Right lobe of liver (tissue), 6 donors: Measurements from ENCODE around the gene KLF16. TPM values are rescaled to one million over a fixed set of nuclear protein-coding genes. Genes with fewer than 3 reads are reported as not detected.
"Not testable (repeated sequence)": the region's sequence is repeated elsewhere in the genome, so short reads cannot be mapped to it uniquely, and the experiment has no call there.

Experiments used
- ATAC-seq, 4 donors: fragments of 200-7000 bp; cut with Tn5 transposase; one replicate each; pipeline ENCODE4 v1.9.1; 2020; ENCODE audit warnings: mild to moderate bottlenecking in 4 of 4, moderate library complexity in 4 of 4
- DNase-seq, 3 donors: peaks; one replicate each; pipeline ENCODE4 v3.0.0-alpha.2; 2020
- H3K27ac ChIP-seq, 3 donors: fragments of 200-600 bp; one replicate each; pipeline ENCODE4 v1.8.0; 2022
- H3K27me3 ChIP-seq, 2 donors: fragments of 200-600 bp; one replicate each; pipeline ENCODE4 v1.8.0; 2022
- H3K36me3 ChIP-seq, 4 donors: fragments of 200-600 bp; sonication (generic) in 1 of 4; one replicate each; pipeline versions ENCODE4 v1.5.1 to v1.8.0; 2017 to 2022; ENCODE audit warnings: control low read depth in 1 of 4
- H3K4me1 ChIP-seq, 4 donors: fragments of 200-600 bp; sonication (generic) in 1 of 4; one replicate each; pipeline versions ENCODE4 v1.5.1 to v1.8.0; 2017 to 2022; ENCODE audit warnings: control low read depth in 1 of 4
- H3K4me3 ChIP-seq, 3 donors: fragments of 200-600 bp; one replicate each; pipeline ENCODE4 v1.8.0; 2022
- H3K9me3 ChIP-seq, 4 donors: fragments of 200-600 bp; sonication (generic) in 1 of 4; one replicate each; pipeline versions ENCODE4 v1.5.1 to v1.8.0; 2017 to 2022; ENCODE audit warnings: control low read depth in 1 of 4
- CTCF ChIP-seq, 4 donors: fragments of 200-600 bp in 3 of 4; fragments of 450-650 bp in 1 of 4; IDR thresholded peaks; one replicate each; pipeline versions ENCODE4 v1.5.1 to v1.8.0; 2016 to 2022; ENCODE audit warnings: antibody characterized with exemption in 4 of 4, mild to moderate bottlenecking in 2 of 4
- POLR2A ChIP-seq: fragments of 450-650 bp; IDR thresholded peaks from one replicate; pipeline ENCODE4 v1.6.1; 2017; ENCODE audit warnings: antibody characterized with exemption, mild to moderate bottlenecking
- WGBS: methylation state at CpG from one replicate; pipeline ENCODE4 v1.1.6; 2018; ENCODE audit warnings: low coverage, low lambda C conversion rate; ENCODE audit not compliant: insufficient coverage; ENCODE audit errors: missing lambda C conversion rate; 5-methylcytosine and 5-hydroxymethylcytosine counted together
- intact Hi-C, 2 donors: fragments of 100-400 bp; cut with DNase I; formaldehyde crosslinking; loops; one replicate each; pipeline versions ENCODE4 v1.11.2 to v1.14.1; 2022
- total RNA-seq, 6 experiments: library from RNA; depleted of rRNA in 2 of 6; stranded (reverse); fragments of >200 nt in 2 of 6; fragmentation: NEBNext Ultra II Directional in 3 of 6; extraction: Animal tissue kit (Norgen Biotek cat#: 25700) in 3 of 6; gene quantifications; one replicate each; pipeline versions ENCODE4 v1.1.0 to v1.2.4, GENCODE V29; 2016 to 2023
- donor health status: DM: no; HTN: yes; CAD: no.
- donor health status: DM: no; HTN: no; CAD: no.
- donor health status: DM: no; HTN: no; CAD: no.
- donor health status: DM: no; HTN: yes; CAD: no.
- donor health status: DM: no; HTN: yes; CAD: no.

KLF16 gene
- total RNA-seq, 6 experiments from 2014 or later = 9.9 to 23.6 (median 10.8) TPM

DNA sequence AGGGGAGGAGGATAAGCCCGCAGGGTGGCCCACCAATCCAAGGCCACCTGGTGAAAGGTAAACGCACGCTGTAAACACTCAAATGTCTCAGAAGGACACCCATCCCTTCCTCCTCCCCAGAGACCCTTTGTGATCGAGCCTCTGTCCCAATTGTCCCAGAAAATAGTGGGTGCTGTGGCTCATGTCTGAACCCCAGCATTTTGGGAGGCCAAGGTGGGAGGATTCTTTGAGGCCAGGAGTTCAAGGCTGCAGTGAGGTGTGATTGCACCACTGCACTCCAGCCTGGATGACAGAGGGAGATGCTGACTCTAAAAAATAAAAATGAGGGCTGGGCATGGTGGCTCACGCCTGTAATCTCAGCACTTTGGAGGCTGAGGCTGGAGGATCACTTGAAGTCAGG, 25.0 kb upstream of the KLF16 start:
- Histone ChIP-seq H3K27ac (no peak overlapping the region), H3K27me3 (no peaks in the 10 kb centered on the region), H3K36me3 (no peaks in the 10 kb centered on the region), H3K4me3 (no peak overlapping the region), H3K9me3 (no peaks in the 10 kb centered on the region), H3K4me1 (peaks cover 0 to 6% (median 2%) of the 10 kb centered on the region in 4 donors)
- DNase-seq (no peak), ATAC-seq (no peak)
- intact Hi-C loops = no loop called here
- TF ChIP-seq POLR2A = no peak
- TF ChIP-seq CTCF (IDR thresholded peaks at IDR 0.05) = no peak
- WGBS = 95% methylated on average over 4 of the region's 5 CpGs

- H3K4me3 ChIP-seq, H3K27me3 ChIP-seq, H3K4me1 ChIP-seq, H3K27ac ChIP-seq, H3K36me3 ChIP-seq, DNase-seq, H3K9me3 ChIP-seq, ATAC-seq, intact Hi-C loops: not testable (repeated sequence)
- 95% methylated on average over 11 of the region's 15 CpGs for WGBS
Observed at GRCh38 chr19:1886360-1886759, 23.0 kb upstream of the KLF16 start.

GRCh38 chr19:1885398-1886119, 22.2 kb upstream of the KLF16 start, which contains the start of gene ABHD17A:
ABHD17A (minus strand) TSS chr19:1885496; CDS start chr19:1881566, 3,930 bp downstream.
- H3K4me3 ChIP-seq = peak within 1 kb of the TSS; percentile 63 to 89 (median 80)
- DNase-seq (peak; percentile 95 to 96 (median 95)), ATAC-seq (peak; percentile 94 to 97 (median 96))
- TF ChIP-seq POLR2A = peak; percentile 71
- H3K27me3 ChIP-seq, H3K4me1 ChIP-seq, intact Hi-C loops, H3K36me3 ChIP-seq, H3K9me3 ChIP-seq: not testable (repeated sequence)
- WGBS = 21% methylated on average over 14 of the region's 46 CpGs
- H3K27ac ChIP-seq = peak within 1 kb of the TSS; percentile 70 to 88 (median 86)

DNA sequence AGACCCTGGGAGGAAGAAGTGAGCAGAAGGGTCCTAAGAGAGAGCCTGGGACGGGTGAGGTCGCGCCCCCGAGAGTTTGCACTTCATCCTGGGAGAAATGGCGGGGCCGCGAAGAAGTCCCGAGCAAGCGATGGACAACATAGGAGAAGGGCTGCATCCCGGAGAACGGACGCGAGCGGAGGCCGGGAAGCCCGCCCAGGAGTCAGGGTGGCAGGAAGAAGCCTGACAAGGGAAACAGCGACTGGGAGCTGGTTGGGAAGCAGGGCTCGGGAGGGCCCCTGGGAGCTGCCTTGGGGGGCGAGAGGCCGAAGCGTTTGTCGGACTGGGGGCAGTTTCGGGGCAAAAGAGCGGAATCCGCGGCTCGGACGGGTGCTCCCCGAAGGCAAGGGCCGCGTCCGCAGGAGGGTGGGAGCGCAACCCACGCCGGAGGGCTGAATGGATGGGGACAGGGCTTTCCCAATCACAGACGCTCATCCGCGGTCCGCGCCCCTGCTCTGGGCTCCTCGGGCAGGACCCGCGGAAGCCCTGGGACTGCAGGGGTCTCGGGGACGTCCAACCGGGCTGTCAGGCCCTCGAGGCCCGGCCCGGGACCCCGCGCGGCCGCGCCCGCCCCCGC, 21.4 kb upstream of the KLF16 start:
- Histone ChIP-seq H3K9me3 (no peaks in the 10 kb centered on the region), H3K4me3 (peak overlapping the region; percentile 63 to 89 (median 80)), H3K27ac (peak overlapping the region; percentile 70 to 88 (median 86)), H3K36me3 (no peaks in the 10 kb centered on the region), H3K27me3 (no peaks in the 10 kb centered on the region), H3K4me1 (peaks cover 0 to 9% (median 2%) of the 10 kb centered on the region in 4 donors)
- DNase-seq (peak in 1 of 3 donors; percentile 56), ATAC-seq (peak in 2 of 4 donors; percentile 4 to 15)
- TF ChIP-seq CTCF (IDR thresholded peaks at IDR 0.05) = no peak
- no peak for TF ChIP-seq POLR2A
- intact Hi-C loops = no loop called here
- WGBS = 0% methylated on average over 10 of the region's 56 CpGs

DNA sequence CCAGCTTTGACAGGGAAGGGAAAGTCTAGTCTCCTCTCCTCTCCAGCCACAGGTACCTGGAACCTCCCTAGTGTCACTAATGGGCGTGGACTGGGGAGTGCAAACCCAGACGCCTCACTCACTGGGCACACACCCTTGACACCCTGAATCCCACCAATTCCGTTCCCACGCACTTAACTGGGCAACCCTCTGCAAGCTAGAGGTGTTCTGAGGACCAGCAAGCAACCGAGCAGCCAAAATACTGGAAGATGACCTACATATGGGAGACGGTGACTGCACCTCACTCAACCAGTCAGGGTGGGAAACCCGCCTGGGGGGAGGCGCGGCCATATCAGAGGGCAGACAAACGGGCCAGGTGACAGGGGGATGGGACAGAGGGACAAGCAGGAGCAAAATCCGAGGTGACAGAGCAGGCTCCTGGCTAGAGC, 20.9 kb upstream of the KLF16 start:
- ATAC-seq (peak in 1 of 4 donors; percentile 16), DNase-seq (no peak)
- peaks cover 0 to 9% (median 2%) of the 10 kb centered on the region in 4 donors for H3K4me1 ChIP-seq
- intact Hi-C loops = no loop called here
- H3K27ac ChIP-seq = peak overlapping the region; percentile 70 to 88 (median 86)
- H3K36me3 ChIP-seq = no peaks in the 10 kb centered on the region
- WGBS = under 1% methylated on average over 11 of the region's 11 CpGs
- TF ChIP-seq CTCF (IDR thresholded peaks at IDR 0.05) (no peak), POLR2A (no peak)
- H3K27me3 ChIP-seq = no peaks in the 10 kb centered on the region
- H3K9me3 ChIP-seq = no peaks in the 10 kb centered on the region
- peak overlapping the region; percentile 63 to 89 (median 80) for H3K4me3 ChIP-seq
